Gastrocnemius medialis (tissue), 4 donors: ENCODE results near the gene ADRA2B. TPM values are rescaled to one million over a fixed set of nuclear protein-coding genes. Genes with fewer than 3 reads are reported as not detected.
A peak's percentile ranks its signal among the peaks of the same experiment; 100 is the strongest.

Experiments used
- ATAC-seq, 2 donors: fragments of 150-250 bp; one replicate each; pipeline ENCODE4 v1.9.1; 2016
- DNase-seq, 2 donors: peaks; one replicate each; pipeline ENCODE4 v3.0.0-alpha.2; 2019
- H3K27ac ChIP-seq, 4 donors: fragments of 200-600 bp; sonication (generic); 1 replicate in 1 of 4; 2 replicates in 3 of 4; pipeline ENCODE4 v1.5.1; 2016 to 2018; ENCODE audit warnings: mild to moderate bottlenecking in 2 of 4, moderate library complexity in 1 of 4
- H3K27me3 ChIP-seq, 3 donors: fragments of 200-600 bp; sonication (generic) in 2 of 3; 1 replicate in 1 of 3; 2 replicates in 2 of 3; pipeline versions ENCODE4 v1.5.1 to v1.6.0; 2016 to 2019; ENCODE audit warnings: mild to moderate bottlenecking in 1 of 3, moderate library complexity in 1 of 3
- H3K36me3 ChIP-seq, 2 donors: fragments of 200-600 bp; sonication (generic) in 1 of 2; one replicate each; pipeline ENCODE4 v1.5.1; 2017 to 2018
- H3K4me1 ChIP-seq, 2 donors: fragments of 200-600 bp; sonication (generic) in 1 of 2; one replicate each; pipeline ENCODE4 v1.5.1; 2016 to 2017; ENCODE audit warnings: mild to moderate bottlenecking in 2 of 2
- H3K4me3 ChIP-seq, 4 donors: fragments of 200-600 bp; sonication (generic) in 3 of 4; 1 replicate in 1 of 4; 2 replicates in 3 of 4; pipeline ENCODE4 v1.5.1; 2016 to 2019; ENCODE audit warnings: mild to moderate bottlenecking in 2 of 4
- H3K9me3 ChIP-seq, 3 donors: fragments of 200-600 bp; sonication (generic) in 2 of 3; 1 replicate in 1 of 3; 2 replicates in 2 of 3; pipeline ENCODE4 v1.5.1; 2016 to 2019
- CTCF ChIP-seq, 5 experiments: fragments of 450-650 bp in 3 of 5; fragments of 200-600 bp in 2 of 5; sonication (generic) in 2 of 5; IDR thresholded peaks in 4 of 5; conservative IDR thresholded peaks in 1 of 5; 1 replicate in 4 of 5; 2 replicates in 1 of 5; pipeline ENCODE4 v1.5.1; 2016 to 2019; ENCODE audit warnings: antibody characterized with exemption in 5 of 5, mild to moderate bottlenecking in 3 of 5, moderate library complexity in 3 of 5
- POLR2A ChIP-seq, 2 donors: fragments of 450-650 bp; IDR thresholded peaks; one replicate each; pipeline ENCODE4 v1.6.1; 2017; ENCODE audit warnings: antibody characterized with exemption in 2 of 2, mild to moderate bottlenecking in 2 of 2, moderate library complexity in 2 of 2
- in situ Hi-C, 4 donors: fragments of 200-750 bp; cut with MboI; loops; one replicate each; pipeline versions ENCODE4 v1.15.0 to v1.8.0; 2017; ENCODE audit warnings: low sequenced_read_pairs in 4 of 4
- intact Hi-C: fragments of 100-400 bp; cut with DNase I; formaldehyde crosslinking; loops from one replicate; pipeline ENCODE4 v1.15.1; 2023; ENCODE audit warnings: low total_unique reads
- total RNA-seq, 4 donors: library from RNA; depleted of rRNA; stranded (reverse); fragments of >200 nt; gene quantifications; one replicate each; pipeline versions ENCODE4 v1.1.0 to v1.2.3, GENCODE V29; 2016

The ADRA2B gene
- total RNA-seq, 4 donors from 2014 or later = 2.4 to 5.6 (median 3.6) TPM

- peak in 1 of 2 donors; percentile 6 for DNase-seq
- Histone ChIP-seq H3K4me3 (no peak overlapping the region), H3K9me3 (no peaks in the 10 kb centered on the region), H3K4me1 (no peaks in the 10 kb centered on the region), H3K36me3 (no peaks in the 10 kb centered on the region), H3K27ac (no peak overlapping the region), H3K27me3 (peaks cover 0 to 4% (median 0%) of the 10 kb centered on the region in 3 donors)
- no peak for ATAC-seq
- intact Hi-C loops (no loop called here), in situ Hi-C loops (loop anchor here in 2 of 4 donors (25.0 kb wide), 1 partner anchor 94 kb away; no protein-coding TSS in a partner anchor)
- TF ChIP-seq CTCF (IDR thresholded peaks at IDR 0.05 in 4 of 5, conservative IDR thresholded peaks at IDR 0.05 in 1 of 5) = no peak
- no peak for TF ChIP-seq POLR2A (IDR thresholded peaks at IDR 0.05)
Measured at GRCh38 chr2:96105994-96106715, 10.2 kb downstream of the ADRA2B start.

- intact Hi-C loops = no loop called here
- Histone ChIP-seq H3K27me3 (peaks cover 0 to 4% (median 0%) of the 10 kb centered on the region in 3 donors), H3K36me3 (no peaks in the 10 kb centered on the region), H3K4me3 (no peak overlapping the region), H3K4me1 (peaks cover 0 to under 1% of the 10 kb centered on the region in 2 donors), H3K9me3 (no peaks in the 10 kb centered on the region), H3K27ac (no peak overlapping the region)
- ATAC-seq = no peak
- in situ Hi-C loops = loop anchor here in 2 of 4 donors (25.0 kb wide), 1 partner anchor 93 kb away; no protein-coding TSS in a partner anchor
- peak; percentile 1 to 4 for DNase-seq
- TF ChIP-seq CTCF (IDR thresholded peaks at IDR 0.05 in 4 of 5, conservative IDR thresholded peaks at IDR 0.05 in 1 of 5) (no peak), POLR2A (IDR thresholded peaks at IDR 0.05) (no peak)
Measured at GRCh38 chr2:96105152-96105915, 11.0 kb downstream of the ADRA2B start.

GRCh38 chr2:96104487-96104861 lies 11.9 kb downstream of the ADRA2B start:
- no peak for TF ChIP-seq CTCF (IDR thresholded peaks at IDR 0.05 in 4 of 5, conservative IDR thresholded peaks at IDR 0.05 in 1 of 5)
- TF ChIP-seq POLR2A (IDR thresholded peaks at IDR 0.05) = no peak
- H3K36me3 ChIP-seq = no peaks in the 10 kb centered on the region
- peaks cover under 1 to 4% of the 10 kb centered on the region in 2 donors for H3K4me1 ChIP-seq
- H3K27me3 ChIP-seq = no peaks in the 10 kb centered on the region
- in situ Hi-C loops (loop anchor here in 2 of 4 donors (25.0 kb wide), 1 partner anchor 92 kb away; no protein-coding TSS in a partner anchor), intact Hi-C loops (no loop called here)
- peak overlapping the region in 2 of 4 donors; percentile 38 to 46 for H3K27ac ChIP-seq
- peak; percentile 1 to 4 for DNase-seq
- H3K9me3 ChIP-seq = no peaks in the 10 kb centered on the region
- no peak overlapping the region for H3K4me3 ChIP-seq
- ATAC-seq = no peak

- no peak for TF ChIP-seq POLR2A (IDR thresholded peaks at IDR 0.05)
- no peak for TF ChIP-seq CTCF (IDR thresholded peaks at IDR 0.05 in 4 of 5, conservative IDR thresholded peaks at IDR 0.05 in 1 of 5)
- ATAC-seq = no peak
- in situ Hi-C loops = loop anchor here in 2 of 4 donors (25.0 kb wide), 1 partner anchor 92 kb away; no protein-coding TSS in a partner anchor
- Histone ChIP-seq H3K27ac (peak overlapping the region in 3 of 4 donors; percentile 38 to 46 (median 38)), H3K4me3 (no peak overlapping the region), H3K27me3 (no peaks in the 10 kb centered on the region), H3K9me3 (no peaks in the 10 kb centered on the region), H3K4me1 (peaks cover 6 to 10% of the 10 kb centered on the region in 2 donors), H3K36me3 (no peaks in the 10 kb centered on the region)
- DNase-seq = peak; percentile 4 to 9
- intact Hi-C loops = no loop called here
Measured at GRCh38 chr2:96103761-96104486, 12.4 kb downstream of the ADRA2B start.
